Measurements from ENCODE around the gene MBLAC2. TPM values are rescaled to one million over a fixed set of nuclear protein-coding genes. Genes with fewer than 3 reads are reported as not detected.

Gene MBLAC2
- total and polyA plus RNA-seq, 10 donors: 2.2 to 11.8 (median 6.1) TPM

- TF ChIP-seq POLR2AphosphoS5 (IDR thresholded peaks at IDR 0.05): no peak
- TF ChIP-seq POLR2A (IDR thresholded peaks at IDR 0.05): no peak
- TF ChIP-seq CTCF (IDR thresholded peaks at IDR 0.05 in 8 of 11, conservative IDR thresholded peaks at IDR 0.05 in 3 of 11): no peak
- Histone ChIP-seq H3K27ac (no peak overlapping the region), H3K9me3 (no peaks in the 10 kb centered on the region), H3K4me3 (no peak overlapping the region), H3K4me1 (no peaks in the 10 kb centered on the region), H3K27me3 (replicated peaks in 1 of 7) (no peaks in the 10 kb centered on the region), H3K36me3 (no peaks in the 10 kb centered on the region)
- intact Hi-C loops (cut with DNase I; ENCODE audit: low total_unique reads): no loop called here
- 75 to 87% (median 85%) methylated on average over 3 of the region's 3 CpGs for WGBS, 5 donors
- no peak for DNase-seq
Observed at GRCh38 chr5:90484540-90484939, 10.0 kb upstream of the MBLAC2 start.

- WGBS, 5 donors: 92 to 96% (median 94%) methylated on average over 8 of the region's 8 CpGs
Observed at GRCh38 chr5:90483206-90483605, 8.6 kb upstream of the MBLAC2 start.

GRCh38 chr5:90480699-90481098 lies 6.1 kb upstream of the MBLAC2 start:
- TF ChIP-seq CTCF (IDR thresholded peaks at IDR 0.05 in 8 of 11, conservative IDR thresholded peaks at IDR 0.05 in 3 of 11) (no peak), POLR2AphosphoS5 (IDR thresholded peaks at IDR 0.05) (no peak), POLR2A (IDR thresholded peaks at IDR 0.05) (no peak)
- intact Hi-C loops (cut with DNase I; ENCODE audit: low total_unique reads): no loop called here
- 87 to 97% (median 96%) methylated on average over 1 of the region's 1 CpG for WGBS, 5 donors
- no peaks in the 10 kb centered on the region for H3K4me1 ChIP-seq
- no peak for DNase-seq
- H3K36me3 ChIP-seq: no peaks in the 10 kb centered on the region
- H3K9me3 ChIP-seq: no peaks in the 10 kb centered on the region
- no peaks in the 10 kb centered on the region for H3K27me3 ChIP-seq (replicated peaks in 1 of 7)
- no peak overlapping the region for H3K27ac ChIP-seq
- H3K4me3 ChIP-seq: no peak overlapping the region

More at GRCh38 chr5:90483206-90483605, 8.6 kb upstream of the MBLAC2 start:
- Histone ChIP-seq H3K27me3 (replicated peaks in 1 of 7) (no peaks in the 10 kb centered on the region), H3K36me3 (no peaks in the 10 kb centered on the region), H3K4me1 (no peaks in the 10 kb centered on the region), H3K4me3 (no peak overlapping the region), H3K27ac (no peak overlapping the region), H3K9me3 (no peaks in the 10 kb centered on the region)
- TF ChIP-seq POLR2AphosphoS5 (IDR thresholded peaks at IDR 0.05) (no peak), CTCF (IDR thresholded peaks at IDR 0.05 in 8 of 11, conservative IDR thresholded peaks at IDR 0.05 in 3 of 11) (no peak), POLR2A (IDR thresholded peaks at IDR 0.05) (no peak)
- intact Hi-C loops (cut with DNase I; ENCODE audit: low total_unique reads): no loop called here
- DNase-seq: no peak

GRCh38 chr5:90479611-90480385 lies 5.2 kb upstream of the MBLAC2 start:
- no peak for TF ChIP-seq POLR2A (IDR thresholded peaks at IDR 0.05)
- TF ChIP-seq POLR2AphosphoS5 (IDR thresholded peaks at IDR 0.05): no peak
- no peak for TF ChIP-seq CTCF (IDR thresholded peaks at IDR 0.05 in 8 of 11, conservative IDR thresholded peaks at IDR 0.05 in 3 of 11)
- intact Hi-C loops (cut with DNase I; ENCODE audit: low total_unique reads): no loop called here

More at GRCh38 chr5:90479611-90480385, 5.2 kb upstream of the MBLAC2 start:
- H3K36me3 ChIP-seq: no peaks in the 10 kb centered on the region
- no peak overlapping the region for H3K27ac ChIP-seq
- H3K27me3 ChIP-seq (replicated peaks in 1 of 7): no peaks in the 10 kb centered on the region
- no peak for DNase-seq
- no peak overlapping the region for H3K4me3 ChIP-seq
- no peaks in the 10 kb centered on the region for H3K9me3 ChIP-seq
- peaks cover 0 to 8% (median 6%) of the 10 kb centered on the region in 6 donors for H3K4me1 ChIP-seq

All from spleen (tissue), 11 donors.